Coronary artery (tissue), 2 donors: ENCODE data around the gene TP73.

Experiments
- DNase-seq: peaks from one replicate; pipeline ENCODE4 v3.0.0-alpha.2; 2017; ENCODE audit warnings: low spot score
- H3K27ac ChIP-seq, 2 donors: fragments of 200-600 bp; sonication (generic); one replicate each; pipeline ENCODE4 v1.5.1; 2016 to 2019
- H3K4me3 ChIP-seq: fragments of 200-600 bp; sonication (generic); 2 replicates; pipeline ENCODE4 v1.5.1; 2016; ENCODE audit warnings: mild to moderate bottlenecking, moderate library complexity
- CTCF ChIP-seq: fragments of 200-600 bp; sonication (generic); IDR thresholded peaks from one replicate; pipeline ENCODE4 v1.5.1; 2019; ENCODE audit warnings: antibody characterized with exemption

The TP73 gene

DNA sequence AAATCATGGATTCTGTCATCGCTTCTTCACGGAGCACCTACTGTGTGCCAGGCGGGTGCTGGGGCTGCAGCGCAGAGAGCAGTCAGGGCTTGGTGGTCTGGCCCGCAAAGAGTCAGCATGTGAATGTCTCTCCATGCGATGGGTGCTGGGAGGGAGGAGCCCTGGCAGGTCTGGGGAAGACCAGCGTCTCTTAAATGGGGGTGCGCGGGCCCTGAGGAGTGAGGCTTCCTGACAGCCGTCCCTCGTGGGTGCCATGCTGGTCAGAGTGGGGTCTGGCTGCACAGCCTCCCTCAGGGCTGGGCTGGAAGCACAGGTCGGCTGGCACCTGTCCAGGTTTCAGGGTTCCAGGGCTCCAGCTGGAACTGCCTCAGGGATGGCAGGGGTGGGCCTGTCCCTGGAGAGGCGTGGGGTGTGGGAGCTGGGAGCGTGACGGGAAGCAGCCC is 18.5 kb downstream of the TP73 start:
- Histone ChIP-seq H3K27ac (no peak overlapping the region), H3K4me3 (no peak overlapping the region)
- no peak for DNase-seq
- TF ChIP-seq CTCF: no peak

- no peak for TF ChIP-seq CTCF
- H3K27ac ChIP-seq: no peak overlapping the region
- no peak overlapping the region for H3K4me3 ChIP-seq
- DNase-seq: no peak
These were observed 19.3 kb downstream of the TP73 start for GRCh38 chr1:3671371-3672180.

- no peak for TF ChIP-seq CTCF
- Histone ChIP-seq H3K4me3 (no peak overlapping the region), H3K27ac (no peak overlapping the region)
- no peak for DNase-seq
These were observed 20.1 kb downstream of the TP73 start for GRCh38 chr1:3672231-3672970.

GRCh38 chr1:3672971-3673361 is 20.6 kb downstream of the TP73 start:
- H3K27ac ChIP-seq: no peak overlapping the region
- no peak for DNase-seq
- no peak for TF ChIP-seq CTCF
- H3K4me3 ChIP-seq: no peak overlapping the region

GRCh38 chr1:3673381-3674099 is 21.2 kb downstream of the TP73 start:
- Histone ChIP-seq H3K27ac (no peak overlapping the region), H3K4me3 (no peak overlapping the region)
- TF ChIP-seq CTCF: no peak
- DNase-seq: no peak

DNA sequence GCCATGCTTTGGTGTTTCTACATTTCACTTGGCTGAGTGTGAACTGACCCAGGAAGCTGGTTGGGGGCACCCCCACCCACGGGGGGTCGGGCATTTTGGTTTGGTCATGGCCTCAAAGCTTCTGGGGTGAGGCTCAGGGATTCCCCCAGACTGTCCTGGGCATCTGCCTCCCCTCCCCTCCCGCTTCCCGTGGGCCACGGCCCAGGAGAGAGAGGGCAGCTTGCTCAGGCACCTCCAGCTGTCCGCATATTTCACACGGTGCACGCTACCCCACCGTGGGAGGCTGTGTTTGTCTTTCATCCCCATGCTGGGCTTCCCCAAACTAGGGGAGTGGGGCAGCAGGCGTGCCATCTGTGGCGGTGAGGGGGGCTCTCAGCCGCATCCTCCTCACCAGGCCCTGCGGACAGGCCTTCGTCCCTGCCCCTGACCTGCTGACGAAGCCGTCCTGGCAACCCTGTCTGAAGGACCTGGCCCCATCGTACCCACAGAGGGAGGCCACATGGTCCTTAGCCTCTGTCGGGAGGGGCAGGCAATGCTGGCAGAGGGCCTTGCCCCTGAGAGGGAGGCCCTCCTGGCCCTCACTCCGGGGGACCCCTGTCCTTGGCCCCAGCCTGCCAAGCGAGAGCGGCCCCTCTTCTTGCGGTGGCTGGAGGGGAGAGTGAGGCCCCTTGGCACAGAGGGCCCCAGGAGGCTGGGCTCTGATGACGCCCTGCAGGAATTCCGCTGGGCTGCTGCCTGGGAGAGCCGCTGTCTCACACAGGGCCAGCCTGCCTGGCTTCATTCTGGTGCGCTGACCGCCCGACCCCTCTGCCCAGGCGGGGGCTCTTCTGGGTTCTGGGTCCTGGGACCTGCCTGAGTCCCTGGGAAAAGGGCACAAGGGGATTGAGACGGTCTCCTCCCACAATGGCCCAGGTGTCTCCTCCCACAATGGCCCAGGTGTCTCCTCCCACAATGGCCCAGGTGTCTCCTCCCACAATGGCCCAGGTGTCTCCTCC is 22.1 kb downstream of the TP73 start:
- no peak for TF ChIP-seq CTCF
- H3K27ac ChIP-seq: no peak overlapping the region
- H3K4me3 ChIP-seq: no peak overlapping the region
- no peak for DNase-seq
